ENCODE results near the gene PHF21A. TPM values are rescaled to one million over a fixed set of nuclear protein-coding genes. Genes with fewer than 3 reads are reported as not detected.

The PHF21A gene
- total and polyA plus RNA-seq, 2 experiments from 2014 or later: 24.6 to 30.4 TPM

DNA sequence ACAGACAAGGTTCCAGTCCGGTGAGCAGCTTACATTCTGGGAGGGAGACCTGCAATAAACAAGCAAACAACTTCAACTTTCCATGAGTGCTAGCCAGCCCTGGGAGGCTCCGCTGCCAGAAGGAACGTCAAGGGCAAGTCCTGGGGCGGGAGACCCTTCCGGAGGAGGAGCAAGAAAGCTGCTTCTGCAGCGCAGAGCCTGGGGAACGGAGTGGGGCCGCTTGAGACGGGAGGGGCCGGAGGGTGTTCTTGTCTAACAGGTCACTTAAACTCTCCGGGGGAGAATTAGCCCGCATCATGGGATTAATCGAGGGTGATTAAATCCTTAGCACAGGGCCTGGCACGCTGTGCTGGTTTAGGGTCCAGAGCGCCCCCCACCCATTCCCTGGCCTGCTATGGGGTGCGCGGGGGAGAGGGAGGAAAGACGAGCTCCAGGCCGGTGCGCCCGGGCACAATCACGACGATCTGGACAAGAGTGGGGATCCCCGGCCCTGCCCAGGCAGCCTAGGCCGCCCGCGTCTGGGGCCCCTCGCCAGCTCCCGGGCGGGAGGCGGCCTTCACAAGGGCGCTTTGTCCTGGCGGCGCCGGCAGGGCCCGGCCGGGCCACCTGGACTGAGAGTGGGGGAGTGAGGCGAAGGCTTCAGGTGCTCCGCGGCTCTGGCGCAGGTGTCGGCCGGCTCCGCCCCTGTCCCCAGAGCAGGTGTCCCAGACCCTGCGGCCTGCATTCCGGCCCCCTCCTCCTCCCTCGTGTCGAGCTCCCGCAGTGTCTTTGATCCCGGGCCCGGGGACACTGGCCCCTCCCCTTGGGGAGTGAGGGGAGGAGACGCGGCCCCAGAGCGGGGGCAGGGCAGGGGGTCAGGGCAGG lies 199.5 kb downstream of the PHF21A start:
- peaks cover 5% of the 10 kb centered on the region for H3K79me2 ChIP-seq
- peaks cover 8% of the 10 kb centered on the region for H3K27me3 ChIP-seq
- H3K4me3 ChIP-seq: peak overlapping the region; percentile 45
- WGBS (ENCODE audit: low lambda C conversion rate, missing lambda C conversion rate): 5% methylated on average over 35 of the region's 54 CpGs
- no peaks in the 10 kb centered on the region for H3K36me3 ChIP-seq (replicated peaks; ENCODE audit: insufficient read depth, low read depth)
- no peaks in the 10 kb centered on the region for H3K9me3 ChIP-seq (ENCODE audit: low read depth)
- peak overlapping the region; percentile 80 for H3K27ac ChIP-seq
- H3K4me2 ChIP-seq: peak overlapping the region; percentile 92
- DNase-seq (ENCODE audit: low spot score): peak; percentile 82
- no peaks in the 10 kb centered on the region for H4K20me1 ChIP-seq (ENCODE audit: insufficient read depth, poor library complexity, severe bottlenecking)
- TF ChIP-seq EZH2 (IDR thresholded peaks at IDR 0.05; ENCODE audit: borderline replicate concordance) (no peak), EZH2phosphoT487 (IDR thresholded peaks at IDR 0.05; ENCODE audit: low read depth, severe bottlenecking, unreplicated experiment) (no peak)
- TF ChIP-seq, protein P1, sequence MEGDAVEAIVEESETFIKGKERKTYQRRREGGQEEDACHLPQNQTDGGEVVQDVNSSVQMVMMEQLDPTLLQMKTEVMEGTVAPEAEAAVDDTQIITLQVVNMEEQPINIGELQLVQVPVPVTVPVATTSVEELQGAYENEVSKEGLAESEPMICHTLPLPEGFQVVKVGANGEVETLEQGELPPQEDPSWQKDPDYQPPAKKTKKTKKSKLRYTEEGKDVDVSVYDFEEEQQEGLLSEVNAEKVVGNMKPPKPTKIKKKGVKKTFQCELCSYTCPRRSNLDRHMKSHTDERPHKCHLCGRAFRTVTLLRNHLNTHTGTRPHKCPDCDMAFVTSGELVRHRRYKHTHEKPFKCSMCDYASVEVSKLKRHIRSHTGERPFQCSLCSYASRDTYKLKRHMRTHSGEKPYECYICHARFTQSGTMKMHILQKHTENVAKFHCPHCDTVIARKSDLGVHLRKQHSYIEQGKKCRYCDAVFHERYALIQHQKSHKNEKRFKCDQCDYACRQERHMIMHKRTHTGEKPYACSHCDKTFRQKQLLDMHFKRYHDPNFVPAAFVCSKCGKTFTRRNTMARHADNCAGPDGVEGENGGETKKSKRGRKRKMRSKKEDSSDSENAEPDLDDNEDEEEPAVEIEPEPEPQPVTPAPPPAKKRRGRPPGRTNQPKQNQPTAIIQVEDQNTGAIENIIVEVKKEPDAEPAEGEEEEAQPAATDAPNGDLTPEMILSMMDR (IDR thresholded peaks at IDR 0.05; ENCODE audit: poor library complexity): no peak
- peaks cover 12% of the 10 kb centered on the region for H3K4me1 ChIP-seq (ENCODE audit: insufficient read depth)
- H2AFZ ChIP-seq: peak overlapping the region; percentile 79
- no peaks in the 10 kb centered on the region for H3K9me2 ChIP-seq (replicated peaks; ENCODE audit: insufficient read depth)

DNA sequence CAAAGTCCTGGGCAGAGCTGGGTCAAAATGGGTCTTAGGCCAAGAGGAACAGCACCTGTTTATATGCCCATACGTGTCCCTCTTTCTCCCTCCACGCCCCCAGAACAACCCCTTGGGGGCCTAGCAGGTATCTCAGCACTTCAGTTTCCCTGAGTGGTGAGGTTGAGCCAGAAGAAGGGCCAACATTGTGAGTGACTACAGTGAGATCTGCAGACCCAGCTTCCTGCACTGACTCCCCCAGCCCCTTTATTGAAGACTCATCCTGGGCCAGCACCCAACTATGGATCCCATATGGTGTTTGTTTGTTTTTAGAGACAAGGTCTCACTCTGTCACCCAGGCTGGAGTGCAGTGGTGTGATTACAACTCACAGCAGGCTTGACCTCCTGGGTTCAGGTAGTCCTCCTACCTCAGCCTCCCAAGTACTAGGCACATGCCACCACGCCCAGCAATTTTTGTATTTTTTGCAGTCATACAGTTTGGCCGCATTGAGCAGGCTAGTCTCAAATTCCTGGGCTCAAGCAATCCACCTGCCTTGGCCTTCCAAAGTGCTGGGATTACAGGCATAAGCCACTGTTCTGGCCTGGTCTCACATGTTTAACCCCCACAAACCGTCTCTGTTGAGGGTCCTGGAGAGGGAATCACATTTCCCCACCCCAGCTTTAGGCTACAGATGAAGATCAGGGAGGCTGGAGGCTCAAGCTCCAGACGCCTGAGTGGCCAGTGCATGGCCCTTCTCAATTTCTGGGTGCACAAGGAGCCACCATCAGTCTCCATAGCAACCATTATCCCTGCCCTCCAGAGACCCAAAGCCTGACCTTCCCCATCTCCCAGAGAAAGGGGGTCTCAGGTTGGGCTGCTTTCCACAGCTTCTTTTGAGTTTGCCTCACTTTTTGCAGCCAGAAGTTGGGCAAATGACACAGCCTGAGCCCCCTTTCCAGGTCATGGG lies 200.4 kb downstream of the PHF21A start:
- Histone ChIP-seq H4K20me1 (ENCODE audit: insufficient read depth, poor library complexity, severe bottlenecking) (no peaks in the 10 kb centered on the region), H3K79me2 (peaks cover 12% of the 10 kb centered on the region), H3K9me3 (ENCODE audit: low read depth) (no peaks in the 10 kb centered on the region), H3K4me3 (no peak overlapping the region), H2AFZ (no peak overlapping the region), H3K9me2 (replicated peaks; ENCODE audit: insufficient read depth) (no peaks in the 10 kb centered on the region), H3K4me1 (ENCODE audit: insufficient read depth) (peaks cover 12% of the 10 kb centered on the region), H3K36me3 (replicated peaks; ENCODE audit: insufficient read depth, low read depth) (no peaks in the 10 kb centered on the region), H3K27me3 (peaks cover 8% of the 10 kb centered on the region), H3K4me2 (peak overlapping the region; percentile 92), H3K27ac (no peak overlapping the region)
- WGBS (ENCODE audit: low lambda C conversion rate, missing lambda C conversion rate): 94% methylated on average over 6 of the region's 6 CpGs
- DNase-seq (ENCODE audit: low spot score): no peak
- TF ChIP-seq, protein P1 (IDR thresholded peaks at IDR 0.05; ENCODE audit: poor library complexity): no peak
- TF ChIP-seq EZH2 (IDR thresholded peaks at IDR 0.05; ENCODE audit: borderline replicate concordance) (no peak), EZH2phosphoT487 (IDR thresholded peaks at IDR 0.05; ENCODE audit: low read depth, severe bottlenecking, unreplicated experiment) (no peak)

DNA sequence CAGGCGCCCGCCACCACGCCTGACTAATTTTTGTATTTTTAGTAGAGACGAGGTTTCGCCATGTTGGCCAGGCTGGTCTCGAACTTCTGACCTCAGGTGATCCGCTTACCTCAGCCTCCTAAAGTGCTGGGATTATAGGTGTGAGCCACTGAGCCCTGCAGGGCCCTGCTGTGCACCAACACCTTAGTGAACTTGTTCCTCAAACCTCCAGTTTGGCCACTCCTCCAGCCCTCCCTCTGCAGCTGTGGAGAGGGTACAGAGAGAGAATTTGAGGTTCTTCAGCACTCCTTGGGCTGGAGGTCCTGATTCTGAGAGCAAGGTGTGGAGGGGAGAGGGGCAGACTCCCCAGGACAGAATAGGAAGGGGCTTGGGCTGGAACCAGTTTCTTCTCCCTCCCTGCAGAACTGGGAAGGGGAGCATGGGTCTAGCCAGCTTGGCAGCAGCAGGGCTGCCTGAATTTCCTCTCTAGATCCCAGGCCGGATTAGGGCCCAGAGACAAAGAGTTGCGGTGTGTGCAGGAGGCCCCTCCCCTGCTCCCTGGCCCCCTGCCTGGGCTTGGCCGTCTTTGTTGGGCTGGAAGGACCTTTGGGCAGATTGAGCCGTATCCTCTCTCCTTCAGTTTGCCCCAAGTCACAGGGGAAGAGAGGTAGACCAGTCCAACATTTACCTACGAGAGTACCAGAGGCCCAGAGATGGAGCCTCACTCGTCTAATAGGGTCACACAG lies 201.3 kb downstream of the PHF21A start:
- H3K4me1 ChIP-seq (ENCODE audit: insufficient read depth): peaks cover 12% of the 10 kb centered on the region

More for the DNA sequence above, 201.3 kb downstream of the PHF21A start:
- no peaks in the 10 kb centered on the region for H3K9me2 ChIP-seq (replicated peaks; ENCODE audit: insufficient read depth)
- H3K79me2 ChIP-seq: peaks cover 12% of the 10 kb centered on the region
- no peak overlapping the region for H3K4me2 ChIP-seq
- no peaks in the 10 kb centered on the region for H4K20me1 ChIP-seq (ENCODE audit: insufficient read depth, poor library complexity, severe bottlenecking)
- H2AFZ ChIP-seq: no peak overlapping the region
- peaks cover 8% of the 10 kb centered on the region for H3K27me3 ChIP-seq
- H3K4me3 ChIP-seq: no peak overlapping the region
- no peak for TF ChIP-seq EZH2phosphoT487 (IDR thresholded peaks at IDR 0.05; ENCODE audit: low read depth, severe bottlenecking, unreplicated experiment)
- TF ChIP-seq EZH2 (IDR thresholded peaks at IDR 0.05; ENCODE audit: borderline replicate concordance): no peak
- TF ChIP-seq, protein P1 (IDR thresholded peaks at IDR 0.05; ENCODE audit: poor library complexity): no peak
- H3K9me3 ChIP-seq (ENCODE audit: low read depth): no peaks in the 10 kb centered on the region
- WGBS (ENCODE audit: low lambda C conversion rate, missing lambda C conversion rate): 80% methylated on average over 13 of the region's 13 CpGs
- no peaks in the 10 kb centered on the region for H3K36me3 ChIP-seq (replicated peaks; ENCODE audit: insufficient read depth, low read depth)
- H3K27ac ChIP-seq: no peak overlapping the region
- no peak for DNase-seq (ENCODE audit: low spot score)
